Frontal cortex (tissue), 4 donors: Measurements from ENCODE around the gene EPYC. TPM values are rescaled to one million over a fixed set of nuclear protein-coding genes. Genes with fewer than 3 reads are reported as not detected.

ENCODE experiments used
- DNase-seq, 2 donors: peaks; one replicate each; pipeline ENCODE4 v3.0.0; 2012; ENCODE audit warnings: low spot score in 2 of 2
- FAIRE-seq: peaks from 2 replicates; lab custom pipeline; 2012; peaks lifted over from hg19 to GRCh38; lab: Jason Lieb, UNC
- total RNA-seq: library from RNA; depleted of rRNA; stranded (reverse); fragments of >200 nt; gene quantifications from one replicate; pipeline ENCODE4 v1.2.3, GENCODE V29; 2014
- donor health status: control.
- donor health status: control.
- donor health status: control.

Gene EPYC, protein sequence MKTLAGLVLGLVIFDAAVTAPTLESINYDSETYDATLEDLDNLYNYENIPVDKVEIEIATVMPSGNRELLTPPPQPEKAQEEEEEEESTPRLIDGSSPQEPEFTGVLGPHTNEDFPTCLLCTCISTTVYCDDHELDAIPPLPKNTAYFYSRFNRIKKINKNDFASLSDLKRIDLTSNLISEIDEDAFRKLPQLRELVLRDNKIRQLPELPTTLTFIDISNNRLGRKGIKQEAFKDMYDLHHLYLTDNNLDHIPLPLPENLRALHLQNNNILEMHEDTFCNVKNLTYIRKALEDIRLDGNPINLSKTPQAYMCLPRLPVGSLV
- total RNA-seq, result not detected

DNA sequence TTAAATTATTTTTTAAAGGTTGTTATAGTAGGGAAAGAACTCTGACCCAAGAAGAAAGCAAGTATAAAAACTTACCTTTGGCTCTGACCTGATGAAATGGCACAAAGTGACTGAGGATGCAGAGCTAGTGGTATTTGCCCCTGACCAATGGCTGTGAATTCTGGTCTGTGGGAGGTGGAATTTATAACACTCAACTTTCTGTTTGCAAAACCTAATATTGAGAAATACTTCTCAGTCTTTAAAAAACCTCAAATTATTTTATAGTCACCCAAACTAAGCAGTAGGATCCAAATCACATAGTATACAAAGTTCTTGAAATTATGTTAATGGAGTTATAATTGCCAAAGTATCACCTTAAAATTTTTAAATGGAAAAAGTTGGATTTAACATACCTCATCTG lies at the start of gene EPYC:
EPYC (minus strand) TSS at position 101 of the 400 bp plus-strand sequence. CDS start 2,407 bp downstream, outside the sequence.
- FAIRE-seq, result no peak
- no peak for DNase-seq

DNA sequence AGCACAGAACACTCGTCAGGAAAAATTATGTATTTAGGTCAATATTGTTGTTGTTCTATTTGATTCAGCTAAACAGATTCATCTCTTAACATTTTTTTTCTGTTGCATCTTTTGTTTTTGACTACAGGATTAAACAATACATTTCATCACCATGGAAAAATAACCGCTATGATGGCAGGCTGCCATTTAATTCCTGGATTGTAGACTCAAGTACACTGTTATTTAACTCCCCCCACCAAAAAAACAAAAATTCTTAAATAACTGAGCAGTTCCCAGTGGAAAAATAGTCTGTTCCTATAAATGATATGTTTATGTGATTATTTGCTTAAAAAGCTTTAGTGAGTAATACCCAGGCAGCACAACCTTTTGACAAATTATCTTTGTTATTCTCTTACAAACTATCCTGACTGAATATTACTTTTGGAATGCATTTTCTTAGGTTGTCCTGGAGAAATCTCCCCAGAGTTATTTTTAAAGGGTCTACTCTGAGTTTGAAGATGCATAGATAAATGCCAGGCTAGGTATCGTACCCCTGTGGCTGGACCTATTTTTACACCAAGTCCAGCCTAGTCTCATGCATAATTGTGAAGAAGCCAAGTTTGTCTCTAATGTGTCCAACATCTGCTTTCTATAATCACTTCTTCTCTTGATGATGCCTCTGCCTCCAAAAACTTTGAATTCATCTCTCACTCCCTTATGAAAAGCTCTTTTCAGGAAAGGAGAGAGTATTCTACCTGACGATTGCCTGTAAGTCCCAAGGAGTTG lies 49.4 kb upstream of the EPYC start:
- DNase-seq (no peak), FAIRE-seq (no peak)

DNA sequence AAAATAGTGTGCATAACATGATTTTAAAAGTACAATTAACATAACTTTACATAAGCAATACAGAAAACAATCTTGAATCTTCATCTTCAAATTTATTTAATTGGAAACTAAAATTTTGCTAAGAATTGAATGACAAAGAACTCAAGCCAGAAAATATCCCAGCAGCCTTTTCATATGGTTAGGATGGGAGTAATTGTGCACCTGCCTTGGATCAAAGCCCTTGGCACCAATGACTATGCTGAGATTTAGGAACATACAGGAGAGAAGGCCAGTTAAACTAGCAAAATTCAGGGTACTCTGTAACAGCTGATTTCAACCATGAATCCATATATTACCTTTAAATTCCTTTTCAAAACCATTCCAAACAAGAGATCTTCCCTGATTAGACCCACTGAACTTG lies 47.3 kb upstream of the EPYC start:
- DNase-seq, result no peak
- FAIRE-seq, result no peak

DNA sequence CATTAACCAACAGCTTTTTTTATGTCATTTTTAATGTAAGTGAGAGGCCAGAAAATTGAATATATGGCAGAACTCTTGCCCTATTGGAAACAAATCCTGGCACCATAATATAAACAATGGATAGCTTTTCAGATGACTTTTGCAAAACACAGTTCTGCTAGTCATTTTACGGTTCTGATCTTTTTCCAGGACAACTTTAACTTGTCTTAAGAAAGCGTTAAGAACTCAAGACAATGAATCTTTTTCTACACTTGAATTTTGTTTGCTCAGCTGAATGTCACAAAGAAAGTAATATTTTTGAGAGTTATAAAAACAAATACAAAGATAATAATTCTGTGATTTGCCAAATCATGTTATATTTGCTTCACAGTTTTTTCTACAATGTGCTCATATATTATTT lies 39.8 kb upstream of the EPYC start:
- DNase-seq (no peak), FAIRE-seq (no peak)

DNA sequence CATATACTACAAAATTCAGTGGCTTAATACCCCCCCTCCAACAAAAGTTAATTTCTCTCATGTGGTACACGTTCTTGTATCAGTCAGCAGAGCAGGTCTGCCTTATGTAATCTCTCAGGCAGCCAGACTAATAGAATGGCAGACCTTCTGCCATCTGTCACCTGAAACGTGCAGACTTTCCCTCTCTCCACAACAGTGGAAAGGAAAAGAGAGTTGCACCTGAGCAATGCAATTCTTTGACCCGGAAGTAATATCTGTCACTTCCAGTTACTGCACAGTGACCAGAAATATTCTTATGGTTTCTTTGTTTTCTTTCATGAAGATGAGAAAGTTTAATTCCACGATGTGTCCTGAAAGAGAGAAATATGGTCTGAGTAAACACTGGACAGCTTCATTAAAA lies 38.6 kb upstream of the EPYC start:
- DNase-seq, result no peak
- no peak for FAIRE-seq

DNA sequence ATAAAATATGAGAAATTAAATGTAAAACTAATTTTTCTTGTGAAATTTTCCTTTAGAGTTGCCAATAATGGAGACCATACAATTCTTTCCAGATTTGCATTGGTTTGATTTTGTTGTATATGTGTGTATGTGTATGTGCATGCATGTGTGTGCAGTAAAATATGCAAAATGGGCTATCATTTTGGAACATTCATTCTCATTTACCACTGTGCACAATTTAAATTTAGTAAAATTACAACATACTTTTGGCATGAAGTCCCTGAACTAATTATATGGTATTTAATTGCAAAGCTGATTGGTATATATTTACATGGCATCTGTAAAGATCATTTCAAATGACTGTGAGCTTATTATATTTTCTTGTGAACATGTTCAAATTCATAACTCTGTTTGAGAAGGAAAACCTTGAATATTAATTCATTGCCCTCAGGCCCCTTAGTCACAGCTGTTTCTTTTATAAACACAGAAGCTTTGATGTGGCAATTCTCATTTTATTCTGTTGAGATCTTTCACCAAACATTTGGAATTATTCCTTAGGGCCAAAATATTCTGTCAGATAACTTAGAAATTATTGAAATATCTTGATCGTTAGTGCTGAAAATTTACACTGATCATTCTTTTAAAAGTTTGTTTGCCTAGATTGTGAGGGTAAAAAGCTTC lies 35.5 kb upstream of the EPYC start:
- no peak for DNase-seq
- FAIRE-seq, result no peak

DNA sequence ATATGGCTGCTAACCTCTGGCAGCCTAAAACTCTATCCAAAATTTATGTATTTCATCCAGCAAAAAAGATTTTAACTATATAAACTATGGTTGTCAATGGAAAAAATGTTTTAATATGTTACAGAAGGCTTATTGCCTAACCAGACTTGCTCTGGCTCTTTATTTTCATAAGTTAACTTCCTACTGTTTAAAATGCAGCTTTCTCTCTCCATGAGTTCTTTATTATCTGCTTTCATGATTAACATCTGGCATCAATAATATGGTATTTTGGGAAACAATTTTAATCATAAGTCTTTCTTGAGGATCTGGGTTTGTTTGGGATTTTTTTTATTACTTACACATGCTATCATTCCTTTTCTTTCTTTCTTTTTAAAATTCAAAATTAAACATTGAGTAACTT lies 32.5 kb upstream of the EPYC start:
- DNase-seq (no peak), FAIRE-seq (no peak)

DNA sequence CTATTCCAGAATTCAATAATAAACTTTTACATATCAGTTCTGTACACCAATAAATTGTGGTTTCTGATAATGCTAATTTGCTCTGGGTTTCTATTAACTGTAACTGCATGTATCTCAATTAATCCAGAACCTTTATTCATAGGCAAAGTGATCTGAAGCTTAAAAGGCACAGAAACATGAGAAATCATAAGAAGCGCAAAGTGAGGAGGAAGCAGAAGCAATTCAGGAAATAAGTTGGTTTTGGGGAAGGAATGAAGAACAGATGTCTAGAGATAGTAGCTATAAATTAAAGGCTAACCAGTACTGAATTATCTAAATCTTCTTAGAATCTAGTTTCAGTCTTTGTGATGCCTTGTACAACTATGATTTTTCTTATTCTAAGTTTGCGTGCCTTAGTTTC lies 28.5 kb upstream of the EPYC start:
- DNase-seq (no peak), FAIRE-seq (no peak)

DNA sequence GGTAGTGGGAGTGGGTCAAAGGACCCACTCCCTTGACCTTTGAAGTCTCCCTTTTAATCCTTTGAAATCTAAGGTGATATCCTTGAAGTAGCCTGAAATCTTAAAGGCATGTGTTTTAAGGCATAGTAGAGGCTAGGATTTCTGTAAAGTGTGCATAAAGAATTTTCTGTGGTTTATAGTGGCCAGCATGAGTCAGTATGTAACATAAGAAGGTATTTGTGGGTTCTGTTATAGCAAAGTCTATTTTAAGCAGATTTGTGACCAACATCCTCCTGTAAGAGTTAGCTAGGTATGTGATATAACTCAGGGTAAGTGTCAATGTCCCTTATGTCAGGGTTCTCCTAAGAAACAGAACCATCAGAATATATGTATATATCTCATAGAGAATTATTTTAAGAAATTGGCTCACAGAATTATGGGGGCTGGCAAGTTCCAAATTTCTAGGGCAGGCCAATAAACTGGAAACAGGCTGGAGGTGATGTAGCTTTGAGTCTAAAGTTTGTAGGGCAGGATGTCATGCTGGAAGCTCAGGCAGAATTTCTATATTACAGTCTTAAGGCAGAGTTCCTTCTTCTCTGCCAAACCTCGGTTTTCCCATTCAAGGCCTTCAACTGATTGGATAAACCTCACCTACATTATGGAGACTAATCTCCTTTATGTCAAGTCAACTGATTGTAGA lies 18.7 kb upstream of the EPYC start:
- DNase-seq (no peak), FAIRE-seq (no peak)

DNA sequence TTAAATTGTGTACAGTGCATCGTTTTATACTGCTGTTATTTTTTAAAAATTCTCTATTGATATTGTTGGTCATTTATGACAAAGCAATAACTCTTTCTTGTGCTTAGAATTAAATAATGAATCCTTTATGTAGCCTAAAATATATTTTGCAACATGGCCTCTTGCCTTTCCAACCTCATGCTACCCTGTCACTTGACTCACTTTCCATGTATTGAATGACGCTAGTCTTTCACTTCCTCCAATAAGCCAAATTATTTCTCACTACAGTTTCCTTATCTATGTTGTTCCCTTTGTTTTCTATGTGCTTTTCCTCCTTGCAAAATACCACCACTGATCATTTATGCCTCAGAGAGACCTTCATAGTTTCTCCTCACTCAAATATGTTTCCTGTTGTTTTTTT lies 16.3 kb upstream of the EPYC start:
- no peak for DNase-seq

DNA sequence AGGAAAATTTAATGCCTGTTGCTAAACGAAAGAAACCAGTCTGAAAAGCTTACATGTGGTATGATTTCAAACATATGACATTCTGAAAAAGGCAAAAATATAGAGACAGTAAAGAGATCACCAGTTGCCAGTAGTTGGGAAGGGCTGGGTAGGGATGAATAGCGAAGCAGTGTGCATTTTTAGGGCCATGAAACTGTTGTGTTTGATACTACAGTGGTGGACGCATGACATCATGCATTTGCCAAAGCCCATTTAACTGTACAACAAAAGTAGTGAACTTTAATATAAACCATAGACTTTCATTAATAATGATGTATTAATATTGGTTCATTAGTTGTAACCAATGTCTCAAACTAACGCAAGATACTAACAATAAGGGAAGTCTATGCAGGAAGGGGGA lies 14.7 kb upstream of the EPYC start:
- FAIRE-seq (no peak), DNase-seq (no peak)

More for the DNA sequence above, 16.3 kb upstream of the EPYC start:
- FAIRE-seq, result no peak

DNA sequence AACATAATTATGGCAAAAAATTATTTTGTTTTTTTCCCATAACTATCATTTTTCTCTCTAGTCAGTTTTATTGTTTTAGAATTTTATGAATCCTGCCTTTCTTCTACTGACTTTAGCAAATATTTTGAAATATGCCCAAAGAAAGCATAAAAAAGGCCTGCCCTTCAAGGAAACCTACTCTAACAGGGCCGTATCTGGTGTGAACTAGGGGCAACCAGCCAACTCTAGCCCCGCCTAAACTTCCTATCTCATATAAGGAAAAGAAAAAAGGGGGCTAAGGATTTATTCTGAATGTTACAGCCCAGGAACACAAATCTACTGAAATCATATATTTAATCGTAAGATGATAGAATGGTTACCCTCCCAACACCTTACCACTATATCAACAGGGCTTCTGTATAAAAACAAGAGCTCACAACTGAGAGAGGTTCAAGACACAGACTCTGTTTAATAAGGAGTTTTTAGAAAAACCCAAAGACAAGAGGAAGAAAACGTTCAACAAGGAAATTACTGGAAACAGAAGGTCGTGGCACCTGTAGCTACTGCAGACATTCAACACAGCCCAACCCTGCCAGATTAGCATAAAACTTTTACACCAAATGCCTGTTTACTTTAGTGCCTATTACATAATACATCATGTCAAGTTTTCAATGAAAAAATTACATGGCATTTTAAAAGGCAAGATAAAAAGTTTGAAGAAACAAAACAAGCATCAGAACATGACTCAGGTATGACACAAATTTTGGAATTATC lies 12.9 kb upstream of the EPYC start:
- FAIRE-seq, result no peak
- DNase-seq, result no peak

DNA sequence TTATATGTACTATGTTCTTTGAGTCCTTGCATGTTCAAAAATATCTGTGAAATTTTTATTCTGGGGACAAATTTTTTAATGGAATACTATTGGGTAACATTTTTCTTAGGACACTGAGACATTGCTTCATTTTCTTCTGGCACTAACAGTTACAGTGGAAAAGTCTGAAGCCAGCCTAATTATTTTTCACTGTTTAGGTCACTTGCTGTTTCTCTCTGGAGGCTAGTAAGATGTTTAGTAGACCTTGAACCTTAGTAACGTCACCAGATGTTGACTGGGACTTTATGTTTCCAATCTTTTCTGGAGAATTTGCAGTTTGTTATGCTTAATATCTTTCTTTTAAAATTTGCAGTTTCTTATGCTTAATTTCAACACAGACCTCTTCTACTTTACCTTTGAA lies 12.3 kb upstream of the EPYC start:
- no peak for DNase-seq
- no peak for FAIRE-seq

DNA sequence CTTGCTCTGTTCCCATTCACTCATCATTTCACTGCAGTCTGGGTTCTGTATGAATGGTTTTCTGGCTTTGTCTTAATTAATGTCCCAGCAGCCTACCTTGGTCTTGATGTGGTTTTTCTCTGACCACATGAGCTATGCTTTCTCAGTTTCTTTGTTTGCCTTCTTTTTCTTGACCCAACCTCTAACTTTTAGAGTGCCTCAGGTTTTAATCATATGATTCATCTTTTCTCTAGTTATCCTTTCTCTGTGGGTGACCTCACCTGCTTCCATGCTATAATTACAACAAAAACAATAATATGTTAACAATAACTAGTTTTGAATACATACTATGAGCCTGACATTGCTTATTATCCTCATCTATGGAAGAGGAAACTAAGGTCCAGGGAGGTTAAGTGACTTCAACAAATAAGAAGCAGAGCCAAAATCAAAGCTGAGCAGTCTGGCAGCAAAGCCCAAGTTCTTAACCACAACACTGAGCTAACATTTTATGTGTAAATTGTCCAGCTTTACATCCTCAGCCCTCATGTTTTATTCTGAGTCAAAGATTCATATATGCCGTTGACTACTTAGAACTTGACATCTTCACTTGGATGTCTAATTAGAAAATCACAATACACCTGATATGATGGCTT lies 4.7 kb upstream of the EPYC start:
- no peak for DNase-seq
- no peak for FAIRE-seq

DNA sequence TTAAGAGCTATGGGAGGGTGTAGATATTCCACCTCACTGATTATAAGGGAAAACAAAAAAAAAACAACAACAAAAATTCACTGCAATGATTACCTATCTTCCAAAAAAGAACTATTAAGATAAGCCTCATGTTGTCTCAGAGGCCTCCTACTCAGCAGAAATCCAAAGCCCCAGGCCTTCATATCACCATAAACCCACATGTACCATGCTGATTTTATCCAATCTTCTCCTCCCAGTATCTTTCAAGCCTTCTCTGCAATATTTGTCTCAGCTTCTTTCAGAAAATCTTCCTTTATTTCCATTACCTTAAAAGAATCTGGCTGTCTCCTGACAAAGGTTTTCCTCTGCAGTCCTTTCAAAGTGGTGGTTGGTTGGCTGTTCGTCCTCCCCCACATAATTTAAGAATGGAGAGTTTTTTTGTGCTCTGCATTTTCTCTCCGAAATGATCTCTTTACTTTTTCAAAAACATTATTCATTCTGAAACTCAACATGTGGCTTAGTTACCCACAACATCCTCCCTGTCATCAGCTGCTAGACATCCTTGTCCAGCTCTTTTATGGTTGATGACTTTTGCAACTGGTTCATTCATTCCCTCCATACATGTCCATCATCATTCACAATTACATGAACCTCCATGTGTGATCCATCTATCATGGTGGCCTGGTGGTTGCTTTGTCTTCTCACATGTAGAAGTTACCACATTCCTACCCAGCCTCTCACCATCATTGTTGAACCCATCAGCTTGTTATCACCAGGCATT lies 2.9 kb upstream of the EPYC start:
- DNase-seq, result no peak
- no peak for FAIRE-seq

DNA sequence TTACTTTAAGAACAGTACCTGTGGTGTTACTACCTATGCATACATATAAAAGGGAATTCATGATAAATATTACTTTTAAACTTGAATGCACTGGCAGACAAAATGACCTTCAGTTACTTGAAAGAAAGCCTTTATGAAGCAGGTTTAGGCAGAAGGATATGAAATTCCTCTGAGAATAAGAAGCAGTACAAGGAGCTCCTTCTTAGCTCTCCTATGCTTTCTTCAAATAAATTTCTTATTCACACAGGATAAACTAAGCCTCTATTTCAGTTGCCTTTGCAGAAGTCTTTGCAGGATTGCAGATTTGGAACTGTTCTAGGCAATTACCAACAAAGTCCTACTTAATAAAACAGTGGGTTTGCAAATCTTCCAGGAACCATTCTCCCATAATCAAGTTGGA lies 1.0 kb downstream of the EPYC start:
- no peak for DNase-seq
- FAIRE-seq, result no peak

DNA sequence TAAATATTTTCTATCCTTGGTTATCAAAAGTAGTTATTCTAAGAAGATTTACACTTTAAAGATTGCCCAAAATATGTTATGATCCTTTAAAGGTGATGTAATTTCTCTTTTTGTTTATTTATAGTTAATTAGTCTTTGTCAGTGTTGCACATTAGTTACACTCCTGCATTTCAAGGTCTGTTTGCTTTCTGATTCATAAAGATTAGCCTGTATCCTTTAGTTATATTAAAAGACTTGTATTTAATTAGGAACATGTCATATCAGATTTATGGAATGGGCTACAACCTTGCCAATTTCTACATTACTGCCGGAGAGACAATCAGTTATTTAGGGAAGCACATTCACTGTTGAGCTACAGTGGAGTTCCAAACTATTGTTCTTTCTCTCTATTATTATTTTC lies 3.5 kb downstream of the EPYC start:
- DNase-seq (no peak), FAIRE-seq (no peak)

DNA sequence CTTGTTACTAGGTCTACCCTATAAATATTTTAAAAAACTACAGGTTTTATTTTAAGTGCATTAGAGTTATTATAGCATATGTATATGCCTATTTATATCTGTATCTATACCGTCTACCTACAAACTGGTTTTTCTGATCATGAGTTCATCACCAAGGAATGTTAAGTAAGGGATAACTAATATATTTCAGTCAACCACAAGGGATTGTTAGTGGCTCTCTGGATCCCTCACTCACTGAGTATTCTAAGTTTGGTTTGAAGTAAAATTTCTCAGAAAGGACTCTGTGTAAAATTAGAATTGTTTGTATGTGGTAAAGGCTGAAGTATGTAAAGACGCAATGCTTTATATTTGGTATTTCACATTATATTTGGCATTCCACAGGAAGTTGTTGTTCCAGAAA lies 4.8 kb downstream of the EPYC start:
- DNase-seq (no peak), FAIRE-seq (no peak)

DNA sequence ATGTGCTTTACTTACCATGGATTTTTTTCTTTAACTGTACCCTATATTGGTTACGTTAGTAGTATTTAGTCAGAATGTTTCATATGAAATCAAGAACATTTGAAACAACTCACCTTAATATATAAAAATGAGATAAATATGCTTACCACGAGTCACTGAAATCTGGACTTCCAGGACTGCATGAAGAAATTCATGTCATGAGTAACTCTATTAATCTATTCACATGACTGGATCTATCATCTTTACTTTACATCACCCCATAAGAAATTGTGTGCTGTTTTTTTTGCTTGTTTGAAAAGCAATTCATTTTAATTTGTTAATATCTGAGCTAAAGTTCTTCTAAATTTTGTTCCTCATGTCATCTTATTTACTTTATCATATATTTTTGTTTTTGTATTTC lies 5.2 kb downstream of the EPYC start:
- FAIRE-seq (peak; percentile 31), DNase-seq (no peak)
